ENCODE results near the gene ZNF326.

DNA sequence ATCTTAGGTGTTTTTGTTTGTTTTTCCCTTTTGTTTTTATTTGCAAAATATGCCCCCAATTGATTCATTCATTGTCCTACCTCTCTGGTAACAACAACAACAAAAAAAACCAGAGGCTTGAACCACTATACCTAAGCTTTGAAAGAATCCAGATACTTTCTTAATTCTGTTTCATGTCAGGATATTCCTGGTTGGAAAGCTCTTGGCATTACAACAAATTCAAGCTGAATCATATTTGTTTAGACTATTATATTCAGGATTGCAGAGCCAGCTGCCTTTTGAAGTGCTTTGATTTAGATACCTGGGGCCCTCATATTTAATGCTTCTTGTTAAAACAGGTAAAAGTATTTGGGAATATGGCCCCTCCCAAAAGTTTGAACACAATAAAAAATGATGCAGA lies 22.9 kb upstream of the ZNF326 start:
- TF ChIP-seq, protein P1, sequence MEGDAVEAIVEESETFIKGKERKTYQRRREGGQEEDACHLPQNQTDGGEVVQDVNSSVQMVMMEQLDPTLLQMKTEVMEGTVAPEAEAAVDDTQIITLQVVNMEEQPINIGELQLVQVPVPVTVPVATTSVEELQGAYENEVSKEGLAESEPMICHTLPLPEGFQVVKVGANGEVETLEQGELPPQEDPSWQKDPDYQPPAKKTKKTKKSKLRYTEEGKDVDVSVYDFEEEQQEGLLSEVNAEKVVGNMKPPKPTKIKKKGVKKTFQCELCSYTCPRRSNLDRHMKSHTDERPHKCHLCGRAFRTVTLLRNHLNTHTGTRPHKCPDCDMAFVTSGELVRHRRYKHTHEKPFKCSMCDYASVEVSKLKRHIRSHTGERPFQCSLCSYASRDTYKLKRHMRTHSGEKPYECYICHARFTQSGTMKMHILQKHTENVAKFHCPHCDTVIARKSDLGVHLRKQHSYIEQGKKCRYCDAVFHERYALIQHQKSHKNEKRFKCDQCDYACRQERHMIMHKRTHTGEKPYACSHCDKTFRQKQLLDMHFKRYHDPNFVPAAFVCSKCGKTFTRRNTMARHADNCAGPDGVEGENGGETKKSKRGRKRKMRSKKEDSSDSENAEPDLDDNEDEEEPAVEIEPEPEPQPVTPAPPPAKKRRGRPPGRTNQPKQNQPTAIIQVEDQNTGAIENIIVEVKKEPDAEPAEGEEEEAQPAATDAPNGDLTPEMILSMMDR (IDR thresholded peaks at IDR 0.05; ENCODE audit: insufficient read depth, low read length, poor library complexity, severe bottlenecking): no peak
- TF ChIP-seq EZH2phosphoT487 (conservative IDR thresholded peaks at IDR 0.05; ENCODE audit: low read length): no peak
